DND-41 (cell line): ENCODE data around the gene NR1H3.
A peak's percentile ranks its signal among the peaks of the same experiment; 100 is the strongest.

ENCODE experiments used
- EZH2 ChIP-seq: IDR thresholded peaks from 3 replicates; pipeline ENCODE4 v1.6.1; 2012; ENCODE audit warnings: borderline replicate concordance, low read depth, mild to moderate bottlenecking, moderate library complexity, low read length, inconsistent platforms; ENCODE audit not compliant: severe bottlenecking
- TF ChIP-seq, protein P1 (sequence below): IDR thresholded peaks from 2 replicates; pipeline ENCODE4 v1.5.1; 2012; ENCODE audit warnings: borderline replicate concordance, low read length, moderate library complexity, mild to moderate bottlenecking; ENCODE audit not compliant: poor library complexity, severe bottlenecking; ENCODE audit errors: extremely low read depth

DNA sequence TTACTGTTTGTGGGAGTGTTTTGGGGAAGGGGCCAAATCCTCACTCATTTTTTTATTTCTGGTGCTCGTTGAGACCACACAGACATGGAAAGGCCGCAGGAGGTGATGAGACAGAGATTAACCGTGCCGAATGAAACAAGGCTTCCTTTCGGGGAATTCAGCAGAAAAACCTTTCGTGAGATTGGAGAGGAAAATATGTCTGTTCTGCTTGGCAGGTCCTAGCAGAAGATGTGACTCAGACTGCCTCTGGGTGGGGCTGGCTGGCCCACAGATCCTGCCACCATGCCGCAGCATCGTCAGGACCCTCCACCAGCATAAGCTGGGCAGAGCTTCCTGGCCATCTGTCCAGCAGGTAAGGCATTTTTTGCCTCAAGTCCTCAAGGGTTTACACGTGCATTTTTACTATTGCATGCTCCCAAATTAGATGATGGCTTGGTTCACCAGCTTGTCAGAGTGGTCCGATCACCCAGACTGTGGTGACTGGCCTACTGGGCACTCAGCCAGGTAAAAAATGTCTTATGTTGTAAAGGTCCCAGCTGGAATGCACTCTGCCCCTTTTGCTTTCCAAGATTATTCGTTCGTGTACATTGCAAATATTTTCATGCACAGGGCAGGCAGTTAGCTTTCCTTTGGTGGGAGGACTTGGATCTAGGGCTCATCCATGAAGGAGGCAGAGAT lies 41.5 kb upstream of the NR1H3 start:
- TF ChIP-seq, protein P1, sequence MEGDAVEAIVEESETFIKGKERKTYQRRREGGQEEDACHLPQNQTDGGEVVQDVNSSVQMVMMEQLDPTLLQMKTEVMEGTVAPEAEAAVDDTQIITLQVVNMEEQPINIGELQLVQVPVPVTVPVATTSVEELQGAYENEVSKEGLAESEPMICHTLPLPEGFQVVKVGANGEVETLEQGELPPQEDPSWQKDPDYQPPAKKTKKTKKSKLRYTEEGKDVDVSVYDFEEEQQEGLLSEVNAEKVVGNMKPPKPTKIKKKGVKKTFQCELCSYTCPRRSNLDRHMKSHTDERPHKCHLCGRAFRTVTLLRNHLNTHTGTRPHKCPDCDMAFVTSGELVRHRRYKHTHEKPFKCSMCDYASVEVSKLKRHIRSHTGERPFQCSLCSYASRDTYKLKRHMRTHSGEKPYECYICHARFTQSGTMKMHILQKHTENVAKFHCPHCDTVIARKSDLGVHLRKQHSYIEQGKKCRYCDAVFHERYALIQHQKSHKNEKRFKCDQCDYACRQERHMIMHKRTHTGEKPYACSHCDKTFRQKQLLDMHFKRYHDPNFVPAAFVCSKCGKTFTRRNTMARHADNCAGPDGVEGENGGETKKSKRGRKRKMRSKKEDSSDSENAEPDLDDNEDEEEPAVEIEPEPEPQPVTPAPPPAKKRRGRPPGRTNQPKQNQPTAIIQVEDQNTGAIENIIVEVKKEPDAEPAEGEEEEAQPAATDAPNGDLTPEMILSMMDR = peak; percentile 27
- TF ChIP-seq EZH2 = no peak
